WTC11 (cell line): ENCODE data around the gene CD226.

Experiments used
- ZNF232 ChIP-seq: sonication (generic); formaldehyde crosslinking; IDR thresholded peaks from 2 replicates; pipeline ENCODE4 v1.8.0; 2022; ENCODE audit warnings: mild to moderate bottlenecking, missing genetic modification reagents
- TF ChIP-seq, protein P1 (sequence below): fragments of 200-600 bp; IDR thresholded peaks from 2 replicates; pipeline ENCODE4 v1.8.0; 2022; ENCODE audit warnings: antibody characterized with exemption
- TF ChIP-seq, protein P2 (sequence below): sonication (generic); formaldehyde crosslinking; IDR thresholded peaks from 2 replicates; pipeline ENCODE4 v1.8.1; 2023; ENCODE audit warnings: mild to moderate bottlenecking, missing genetic modification reagents, moderate library complexity
- TF ChIP-seq, protein P3 (sequence below): sonication (generic); formaldehyde crosslinking; IDR thresholded peaks from 2 replicates; pipeline ENCODE4 v1.8.0; 2022; ENCODE audit warnings: mild to moderate bottlenecking, missing genetic modification reagents
- TF ChIP-seq, protein P4 (sequence below): sonication (generic); formaldehyde crosslinking; IDR thresholded peaks from 2 replicates; pipeline ENCODE4 v1.8.1; 2023; ENCODE audit warnings: mild to moderate bottlenecking, missing genetic modification reagents, borderline replicate concordance
- TF ChIP-seq, protein P5 (sequence below): sonication (generic); formaldehyde crosslinking; IDR thresholded peaks from 2 replicates; pipeline ENCODE4 v1.8.1; 2022; ENCODE audit warnings: missing genetic modification reagents, borderline replicate concordance

DNA sequence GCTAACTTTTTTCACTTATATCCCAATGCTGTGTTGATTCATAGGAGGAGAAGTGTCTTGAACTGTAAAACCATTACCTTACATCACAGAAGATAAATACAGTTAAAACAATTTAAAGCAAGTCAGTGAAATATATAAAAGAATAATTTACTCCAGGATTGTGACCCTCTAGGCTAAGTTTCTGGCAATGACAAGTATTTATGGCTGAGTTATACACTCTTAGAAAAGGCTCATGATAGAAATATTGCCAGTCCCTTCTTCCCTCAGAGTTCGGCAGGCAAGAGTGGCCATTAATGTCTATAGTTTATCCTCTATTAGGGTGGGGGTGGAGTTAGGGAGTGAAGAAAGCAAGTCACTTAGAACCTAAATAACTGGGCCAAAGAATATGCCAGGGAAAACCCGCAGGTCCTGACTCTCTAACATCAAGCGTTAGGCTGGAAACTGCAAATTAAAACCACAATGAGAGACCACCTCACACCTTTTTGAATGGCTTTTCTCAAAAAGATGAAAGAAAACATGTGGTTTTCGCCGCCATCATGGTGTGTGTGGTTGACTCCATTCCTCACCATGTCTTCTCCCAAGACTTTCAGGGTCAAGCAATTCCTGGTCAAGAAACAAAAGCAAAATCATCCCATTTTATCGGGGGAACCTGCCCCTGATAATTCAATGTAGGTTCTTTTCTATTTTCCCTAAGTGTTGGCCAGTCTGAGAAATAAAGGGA lies 69.3 kb downstream of the CD226 start:
- TF ChIP-seq, protein P1, sequence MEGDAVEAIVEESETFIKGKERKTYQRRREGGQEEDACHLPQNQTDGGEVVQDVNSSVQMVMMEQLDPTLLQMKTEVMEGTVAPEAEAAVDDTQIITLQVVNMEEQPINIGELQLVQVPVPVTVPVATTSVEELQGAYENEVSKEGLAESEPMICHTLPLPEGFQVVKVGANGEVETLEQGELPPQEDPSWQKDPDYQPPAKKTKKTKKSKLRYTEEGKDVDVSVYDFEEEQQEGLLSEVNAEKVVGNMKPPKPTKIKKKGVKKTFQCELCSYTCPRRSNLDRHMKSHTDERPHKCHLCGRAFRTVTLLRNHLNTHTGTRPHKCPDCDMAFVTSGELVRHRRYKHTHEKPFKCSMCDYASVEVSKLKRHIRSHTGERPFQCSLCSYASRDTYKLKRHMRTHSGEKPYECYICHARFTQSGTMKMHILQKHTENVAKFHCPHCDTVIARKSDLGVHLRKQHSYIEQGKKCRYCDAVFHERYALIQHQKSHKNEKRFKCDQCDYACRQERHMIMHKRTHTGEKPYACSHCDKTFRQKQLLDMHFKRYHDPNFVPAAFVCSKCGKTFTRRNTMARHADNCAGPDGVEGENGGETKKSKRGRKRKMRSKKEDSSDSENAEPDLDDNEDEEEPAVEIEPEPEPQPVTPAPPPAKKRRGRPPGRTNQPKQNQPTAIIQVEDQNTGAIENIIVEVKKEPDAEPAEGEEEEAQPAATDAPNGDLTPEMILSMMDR: no peak
- TF ChIP-seq, protein P2, sequence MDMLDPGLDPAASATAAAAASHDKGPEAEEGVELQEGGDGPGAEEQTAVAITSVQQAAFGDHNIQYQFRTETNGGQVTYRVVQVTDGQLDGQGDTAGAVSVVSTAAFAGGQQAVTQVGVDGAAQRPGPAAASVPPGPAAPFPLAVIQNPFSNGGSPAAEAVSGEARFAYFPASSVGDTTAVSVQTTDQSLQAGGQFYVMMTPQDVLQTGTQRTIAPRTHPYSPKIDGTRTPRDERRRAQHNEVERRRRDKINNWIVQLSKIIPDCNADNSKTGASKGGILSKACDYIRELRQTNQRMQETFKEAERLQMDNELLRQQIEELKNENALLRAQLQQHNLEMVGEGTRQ: no peak
- TF ChIP-seq, protein P3, sequence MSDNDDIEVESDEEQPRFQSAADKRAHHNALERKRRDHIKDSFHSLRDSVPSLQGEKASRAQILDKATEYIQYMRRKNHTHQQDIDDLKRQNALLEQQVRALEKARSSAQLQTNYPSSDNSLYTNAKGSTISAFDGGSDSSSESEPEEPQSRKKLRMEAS (CRISPR knock-in tag): no peak
- no peak for TF ChIP-seq ZNF232
- TF ChIP-seq, protein P4, sequence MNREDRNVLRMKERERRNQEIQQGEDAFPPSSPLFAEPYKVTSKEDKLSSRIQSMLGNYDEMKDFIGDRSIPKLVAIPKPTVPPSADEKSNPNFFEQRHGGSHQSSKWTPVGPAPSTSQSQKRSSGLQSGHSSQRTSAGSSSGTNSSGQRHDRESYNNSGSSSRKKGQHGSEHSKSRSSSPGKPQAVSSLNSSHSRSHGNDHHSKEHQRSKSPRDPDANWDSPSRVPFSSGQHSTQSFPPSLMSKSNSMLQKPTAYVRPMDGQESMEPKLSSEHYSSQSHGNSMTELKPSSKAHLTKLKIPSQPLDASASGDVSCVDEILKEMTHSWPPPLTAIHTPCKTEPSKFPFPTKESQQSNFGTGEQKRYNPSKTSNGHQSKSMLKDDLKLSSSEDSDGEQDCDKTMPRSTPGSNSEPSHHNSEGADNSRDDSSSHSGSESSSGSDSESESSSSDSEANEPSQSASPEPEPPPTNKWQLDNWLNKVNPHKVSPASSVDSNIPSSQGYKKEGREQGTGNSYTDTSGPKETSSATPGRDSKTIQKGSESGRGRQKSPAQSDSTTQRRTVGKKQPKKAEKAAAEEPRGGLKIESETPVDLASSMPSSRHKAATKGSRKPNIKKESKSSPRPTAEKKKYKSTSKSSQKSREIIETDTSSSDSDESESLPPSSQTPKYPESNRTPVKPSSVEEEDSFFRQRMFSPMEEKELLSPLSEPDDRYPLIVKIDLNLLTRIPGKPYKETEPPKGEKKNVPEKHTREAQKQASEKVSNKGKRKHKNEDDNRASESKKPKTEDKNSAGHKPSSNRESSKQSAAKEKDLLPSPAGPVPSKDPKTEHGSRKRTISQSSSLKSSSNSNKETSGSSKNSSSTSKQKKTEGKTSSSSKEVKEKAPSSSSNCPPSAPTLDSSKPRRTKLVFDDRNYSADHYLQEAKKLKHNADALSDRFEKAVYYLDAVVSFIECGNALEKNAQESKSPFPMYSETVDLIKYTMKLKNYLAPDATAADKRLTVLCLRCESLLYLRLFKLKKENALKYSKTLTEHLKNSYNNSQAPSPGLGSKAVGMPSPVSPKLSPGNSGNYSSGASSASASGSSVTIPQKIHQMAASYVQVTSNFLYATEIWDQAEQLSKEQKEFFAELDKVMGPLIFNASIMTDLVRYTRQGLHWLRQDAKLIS (CRISPR knock-in tag): no peak
- TF ChIP-seq, protein P5, sequence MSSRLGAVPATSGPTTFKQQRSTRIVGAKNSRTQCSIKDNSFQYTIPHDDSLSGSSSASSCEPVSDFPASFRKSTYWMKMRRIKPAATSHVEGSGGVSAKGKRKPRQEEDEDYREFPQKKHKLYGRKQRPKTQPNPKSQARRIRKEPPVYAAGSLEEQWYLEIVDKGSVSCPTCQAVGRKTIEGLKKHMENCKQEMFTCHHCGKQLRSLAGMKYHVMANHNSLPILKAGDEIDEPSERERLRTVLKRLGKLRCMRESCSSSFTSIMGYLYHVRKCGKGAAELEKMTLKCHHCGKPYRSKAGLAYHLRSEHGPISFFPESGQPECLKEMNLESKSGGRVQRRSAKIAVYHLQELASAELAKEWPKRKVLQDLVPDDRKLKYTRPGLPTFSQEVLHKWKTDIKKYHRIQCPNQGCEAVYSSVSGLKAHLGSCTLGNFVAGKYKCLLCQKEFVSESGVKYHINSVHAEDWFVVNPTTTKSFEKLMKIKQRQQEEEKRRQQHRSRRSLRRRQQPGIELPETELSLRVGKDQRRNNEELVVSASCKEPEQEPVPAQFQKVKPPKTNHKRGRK (CRISPR knock-in tag): no peak
